NB4 (cell line): Measurements from ENCODE around the gene CHD6.

Experiments used
- POLR2A ChIP-seq: IDR thresholded peaks from 2 replicates; pipeline ENCODE4 v1.6.1; 2011; ENCODE audit warnings: mild to moderate bottlenecking; ENCODE audit not compliant: insufficient read length; ENCODE audit errors: extremely low read depth
- TF ChIP-seq, protein P1 (sequence below): IDR thresholded peaks from one replicate; pipeline ENCODE4 v1.5.1; 2012; ENCODE audit warnings: low read depth, low read length

- no peak for TF ChIP-seq POLR2A
- TF ChIP-seq, protein P1, sequence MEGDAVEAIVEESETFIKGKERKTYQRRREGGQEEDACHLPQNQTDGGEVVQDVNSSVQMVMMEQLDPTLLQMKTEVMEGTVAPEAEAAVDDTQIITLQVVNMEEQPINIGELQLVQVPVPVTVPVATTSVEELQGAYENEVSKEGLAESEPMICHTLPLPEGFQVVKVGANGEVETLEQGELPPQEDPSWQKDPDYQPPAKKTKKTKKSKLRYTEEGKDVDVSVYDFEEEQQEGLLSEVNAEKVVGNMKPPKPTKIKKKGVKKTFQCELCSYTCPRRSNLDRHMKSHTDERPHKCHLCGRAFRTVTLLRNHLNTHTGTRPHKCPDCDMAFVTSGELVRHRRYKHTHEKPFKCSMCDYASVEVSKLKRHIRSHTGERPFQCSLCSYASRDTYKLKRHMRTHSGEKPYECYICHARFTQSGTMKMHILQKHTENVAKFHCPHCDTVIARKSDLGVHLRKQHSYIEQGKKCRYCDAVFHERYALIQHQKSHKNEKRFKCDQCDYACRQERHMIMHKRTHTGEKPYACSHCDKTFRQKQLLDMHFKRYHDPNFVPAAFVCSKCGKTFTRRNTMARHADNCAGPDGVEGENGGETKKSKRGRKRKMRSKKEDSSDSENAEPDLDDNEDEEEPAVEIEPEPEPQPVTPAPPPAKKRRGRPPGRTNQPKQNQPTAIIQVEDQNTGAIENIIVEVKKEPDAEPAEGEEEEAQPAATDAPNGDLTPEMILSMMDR, result no peak
These were observed 44.2 kb downstream of the CHD6 start for GRCh38 chr20:41573955-41574354.
